ENCODE measurements around the gene KCND3. TPM values are rescaled to one million over a fixed set of nuclear protein-coding genes. Genes with fewer than 3 reads are reported as not detected.

The KCND3 gene
- total RNA-seq, 1 donor from 2014 or later: 0.31 TPM

- TF ChIP-seq CTCF (IDR thresholded peaks at IDR 0.05; ENCODE audit: unreplicated experiment): no peak
- DNase-seq (ENCODE audit: low spot score in 2 of 2, unreplicated experiment in 2 of 2): no peak
- no peaks in the 10 kb centered on the region for H3K9me3 Mint-ChIP-seq
- no peak overlapping the region for H3K4me3 Mint-ChIP-seq
- H3K4me1 Mint-ChIP-seq: no peaks in the 10 kb centered on the region
- H3K36me3 Mint-ChIP-seq: no peaks in the 10 kb centered on the region
- no peak overlapping the region for H3K27ac Mint-ChIP-seq
- H3K27me3 Mint-ChIP-seq (ENCODE audit: low read depth): peaks cover 67% of the 10 kb centered on the region
Measured at GRCh38 chr1:111842411-111842810, 147.1 kb downstream of the KCND3 start.

- Mint-ChIP-seq H3K36me3 (no peaks in the 10 kb centered on the region), H3K4me1 (no peaks in the 10 kb centered on the region), H3K4me3 (no peak overlapping the region), H3K27me3 (ENCODE audit: low read depth) (peaks cover 71% of the 10 kb centered on the region), H3K27ac (no peak overlapping the region), H3K9me3 (no peaks in the 10 kb centered on the region)
- TF ChIP-seq CTCF (IDR thresholded peaks at IDR 0.05; ENCODE audit: unreplicated experiment): no peak
- DNase-seq (ENCODE audit: low spot score in 2 of 2, unreplicated experiment in 2 of 2): no peak
Measured at GRCh38 chr1:111841746-111842145, 147.7 kb downstream of the KCND3 start.

GRCh38 chr1:111841189-111841588 is 148.3 kb downstream of the KCND3 start:
- Mint-ChIP-seq H3K27ac (no peak overlapping the region), H3K9me3 (no peaks in the 10 kb centered on the region), H3K27me3 (ENCODE audit: low read depth) (peaks cover 69% of the 10 kb centered on the region), H3K4me3 (no peak overlapping the region), H3K4me1 (no peaks in the 10 kb centered on the region), H3K36me3 (no peaks in the 10 kb centered on the region)
- no peak for TF ChIP-seq CTCF (IDR thresholded peaks at IDR 0.05; ENCODE audit: unreplicated experiment)
- DNase-seq (ENCODE audit: low spot score in 2 of 2, unreplicated experiment in 2 of 2): no peak

- Mint-ChIP-seq H3K4me1 (no peaks in the 10 kb centered on the region), H3K9me3 (no peaks in the 10 kb centered on the region), H3K27ac (no peak overlapping the region), H3K27me3 (ENCODE audit: low read depth) (peaks cover 50% of the 10 kb centered on the region), H3K4me3 (no peak overlapping the region), H3K36me3 (no peaks in the 10 kb centered on the region)
- TF ChIP-seq CTCF (IDR thresholded peaks at IDR 0.05; ENCODE audit: unreplicated experiment): no peak
- DNase-seq (ENCODE audit: low spot score in 2 of 2, unreplicated experiment in 2 of 2): no peak
Measured at GRCh38 chr1:111837393-111837792, 152.1 kb downstream of the KCND3 start.

- TF ChIP-seq CTCF (IDR thresholded peaks at IDR 0.05; ENCODE audit: unreplicated experiment): no peak
- no peaks in the 10 kb centered on the region for H3K36me3 Mint-ChIP-seq
Measured at GRCh38 chr1:111836111-111836510, 153.4 kb downstream of the KCND3 start.

GRCh38 chr1:111835514-111835913 is 154.0 kb downstream of the KCND3 start:
- Mint-ChIP-seq H3K4me3 (no peak overlapping the region), H3K27ac (no peak overlapping the region), H3K36me3 (no peaks in the 10 kb centered on the region), H3K9me3 (no peaks in the 10 kb centered on the region), H3K27me3 (ENCODE audit: low read depth) (peaks cover 45% of the 10 kb centered on the region), H3K4me1 (no peaks in the 10 kb centered on the region)
- no peak for TF ChIP-seq CTCF (IDR thresholded peaks at IDR 0.05; ENCODE audit: unreplicated experiment)
- no peak for DNase-seq (ENCODE audit: low spot score in 2 of 2, unreplicated experiment in 2 of 2)

More at GRCh38 chr1:111836111-111836510, 153.4 kb downstream of the KCND3 start:
- H3K4me1 Mint-ChIP-seq: no peaks in the 10 kb centered on the region
- no peak for DNase-seq (ENCODE audit: low spot score in 2 of 2, unreplicated experiment in 2 of 2)
- no peaks in the 10 kb centered on the region for H3K9me3 Mint-ChIP-seq
- no peak overlapping the region for H3K4me3 Mint-ChIP-seq
- no peak overlapping the region for H3K27ac Mint-ChIP-seq
- H3K27me3 Mint-ChIP-seq (ENCODE audit: low read depth): peaks cover 50% of the 10 kb centered on the region
